ENCODE measurements around the gene MAPK1IP1L.
"Not testable (repeated sequence)": the region's sequence is repeated elsewhere in the genome, so short reads cannot be mapped to it uniquely, and the experiment has no call there.

The MAPK1IP1L gene

DNA sequence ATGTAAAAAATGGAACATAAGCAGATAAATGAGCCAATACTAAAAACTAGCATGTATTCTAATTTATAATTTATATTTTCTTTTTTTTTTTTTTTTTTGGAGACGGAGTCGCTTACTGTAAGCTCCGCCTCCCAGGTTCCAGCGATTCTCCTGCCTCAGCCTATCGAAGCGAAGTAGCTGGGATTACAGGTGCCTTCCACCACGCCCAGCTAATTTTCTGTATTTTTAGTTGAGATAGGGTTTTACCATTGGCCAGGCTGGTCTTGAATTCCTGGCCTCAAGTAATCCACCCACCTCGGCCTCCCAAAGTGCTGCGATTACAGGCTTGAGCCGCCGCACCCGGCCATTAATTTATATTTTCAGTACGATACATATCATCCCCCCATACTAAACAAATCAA lies 2.7 kb downstream of the MAPK1IP1L start:
- no peak for DNase-seq (ENCODE audit: low read depth, low spot score)

DNA sequence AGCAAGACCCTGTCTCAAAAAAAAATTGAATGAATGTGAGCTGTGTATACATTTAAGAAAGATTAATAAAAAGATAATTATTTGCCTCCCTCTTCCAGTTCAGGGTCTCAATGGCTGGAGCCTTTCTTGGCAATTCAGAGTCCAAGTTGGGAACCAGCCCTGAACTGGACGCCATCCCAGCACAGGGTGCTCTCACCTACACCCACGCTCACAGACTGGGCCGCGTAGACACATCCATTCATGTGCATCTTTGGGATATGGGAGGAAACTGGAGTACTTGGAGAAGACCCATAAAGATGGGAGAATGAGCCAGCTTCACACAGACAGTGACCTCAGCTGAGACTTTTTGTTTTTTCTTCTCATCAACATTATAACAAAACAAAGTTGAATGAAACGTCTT lies 6.5 kb downstream of the MAPK1IP1L start:
- DNase-seq (ENCODE audit: low read depth, low spot score) = no peak

DNA sequence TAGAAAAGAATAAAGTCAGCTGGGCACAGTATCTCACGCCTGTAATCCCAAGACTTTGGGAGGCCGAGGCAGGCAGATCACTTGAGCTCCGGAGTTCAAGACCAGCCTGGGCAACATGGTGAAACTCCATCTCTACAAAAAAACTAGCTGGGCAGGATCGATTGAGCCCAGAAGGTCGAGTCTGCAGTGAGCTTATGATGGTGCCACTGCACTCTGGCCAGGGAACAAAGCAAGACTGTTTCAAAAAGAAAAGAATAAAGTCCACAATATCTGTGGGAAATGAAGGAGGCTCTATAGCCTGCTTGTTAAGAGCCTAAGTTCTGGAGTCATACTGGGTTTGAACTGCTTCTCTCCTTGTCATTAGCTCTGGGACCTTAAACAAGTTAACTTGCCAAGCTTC lies 7.9 kb downstream of the MAPK1IP1L start:
- DNase-seq (ENCODE audit: low read depth, low spot score) = no peak

DNA sequence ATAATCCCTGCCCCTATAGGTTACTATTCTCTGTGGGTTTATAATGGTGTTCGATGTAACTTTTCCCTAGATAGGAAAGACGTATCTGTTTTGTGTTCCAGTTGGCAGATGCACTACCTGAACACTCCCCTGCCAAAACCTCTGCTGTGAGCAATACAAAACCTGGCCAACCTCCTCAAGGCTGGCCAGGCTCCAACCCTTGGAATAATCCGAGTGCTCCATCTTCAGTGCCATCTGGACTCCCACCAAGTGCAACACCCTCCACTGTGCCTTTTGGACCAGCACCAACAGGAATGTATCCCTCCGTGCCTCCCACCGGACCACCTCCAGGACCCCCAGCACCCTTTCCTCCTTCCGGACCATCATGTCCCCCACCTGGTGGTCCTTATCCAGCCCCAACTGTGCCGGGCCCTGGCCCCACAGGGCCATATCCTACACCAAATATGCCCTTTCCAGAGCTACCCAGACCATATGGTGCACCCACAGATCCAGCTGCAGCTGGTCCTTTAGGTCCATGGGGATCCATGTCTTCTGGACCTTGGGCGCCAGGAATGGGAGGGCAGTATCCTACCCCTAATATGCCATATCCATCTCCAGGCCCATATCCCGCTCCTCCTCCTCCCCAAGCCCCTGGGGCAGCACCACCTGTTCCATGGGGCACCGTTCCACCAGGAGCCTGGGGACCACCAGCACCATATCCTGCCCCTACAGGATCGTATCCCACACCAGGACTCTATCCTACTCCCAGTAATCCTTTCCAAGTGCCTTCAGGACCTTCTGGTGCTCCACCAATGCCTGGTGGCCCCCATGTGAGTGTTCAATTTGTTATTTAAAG lies 11.3 kb downstream of the MAPK1IP1L start:
- DNase-seq (ENCODE audit: low read depth, low spot score) = no peak

DNA sequence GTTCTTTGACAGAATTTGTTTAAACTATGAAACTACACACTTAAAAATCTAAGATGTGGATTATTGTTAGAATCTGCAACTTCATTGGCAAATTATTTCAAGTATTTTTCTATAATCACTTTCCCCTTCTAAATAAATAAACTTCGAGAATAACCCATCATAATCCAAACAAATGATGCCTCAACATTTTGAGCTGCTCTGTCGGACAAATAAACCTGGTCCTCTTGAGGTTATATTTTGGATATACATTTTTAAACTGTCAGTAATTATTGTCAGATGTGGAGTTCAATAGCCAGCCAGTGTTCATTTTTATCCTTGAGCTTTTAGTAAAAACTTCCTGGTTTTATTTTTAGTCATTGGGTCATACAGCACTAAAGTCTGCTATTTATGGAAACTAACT lies 13.4 kb downstream of the MAPK1IP1L start:
- DNase-seq (ENCODE audit: low read depth, low spot score) = not testable (repeated sequence)

DNA sequence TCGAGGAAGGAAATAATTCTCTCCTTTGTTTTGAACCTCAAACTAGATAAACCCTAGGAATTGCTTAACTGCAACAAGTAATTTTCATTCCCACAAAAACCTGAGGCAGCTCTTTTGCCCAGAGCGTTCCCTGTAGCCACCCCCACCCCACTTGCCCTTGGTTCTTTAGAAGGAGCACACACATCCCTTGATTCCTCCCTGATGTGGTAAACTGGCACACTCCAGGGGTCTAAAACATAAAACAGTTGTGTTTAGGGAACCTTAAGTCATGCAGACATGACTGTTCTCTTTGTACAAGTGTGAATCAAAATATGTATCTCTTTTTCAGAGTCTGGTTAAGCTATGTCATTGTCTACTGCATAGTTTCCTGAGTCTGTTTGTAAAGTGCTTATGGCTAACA lies 14.0 kb downstream of the MAPK1IP1L start:
- no peak for DNase-seq (ENCODE audit: low read depth, low spot score)

DNA sequence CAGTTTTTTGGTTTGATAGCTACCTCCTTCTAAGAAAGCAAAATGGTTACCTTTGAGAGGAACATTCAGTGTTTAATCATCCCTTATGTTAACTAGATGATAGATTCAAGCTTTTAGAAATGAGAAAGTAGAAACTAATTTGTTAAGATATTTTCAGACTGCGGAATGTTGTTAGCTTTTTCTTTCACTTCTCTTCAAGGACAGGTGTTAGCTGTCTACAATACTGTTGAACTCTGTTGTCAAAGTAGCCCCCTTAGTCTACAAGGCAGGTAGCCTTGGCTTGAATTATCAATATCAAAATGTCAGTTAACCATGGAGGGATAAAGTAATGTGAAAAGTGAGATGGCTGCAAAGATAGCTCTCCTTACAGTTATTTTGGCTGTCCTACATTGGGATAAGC lies 14.8 kb downstream of the MAPK1IP1L start:
- DNase-seq (ENCODE audit: low read depth, low spot score) = no peak

DNA sequence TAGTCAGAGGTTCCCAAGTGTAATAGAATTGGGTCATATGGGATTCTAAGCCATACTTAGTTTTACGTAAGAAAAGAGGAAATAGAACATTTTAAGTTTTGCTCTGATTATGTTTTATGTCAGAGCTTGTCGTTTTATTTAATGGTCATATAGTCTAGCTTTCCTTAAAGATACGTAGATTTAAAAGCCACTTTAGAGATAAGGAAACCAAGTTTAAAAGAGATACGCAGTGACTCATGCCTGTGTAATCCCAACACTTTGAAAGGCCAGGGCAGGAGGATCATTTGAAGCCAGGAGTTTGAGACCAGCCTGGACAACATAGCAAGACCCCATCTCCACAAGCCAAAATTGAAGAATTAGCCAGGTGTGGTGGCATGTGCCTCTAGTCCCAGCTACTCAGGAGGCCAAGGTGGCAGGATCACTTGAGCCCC lies 19.5 kb downstream of the MAPK1IP1L start:
- no peak for DNase-seq (ENCODE audit: low read depth, low spot score)

DNA sequence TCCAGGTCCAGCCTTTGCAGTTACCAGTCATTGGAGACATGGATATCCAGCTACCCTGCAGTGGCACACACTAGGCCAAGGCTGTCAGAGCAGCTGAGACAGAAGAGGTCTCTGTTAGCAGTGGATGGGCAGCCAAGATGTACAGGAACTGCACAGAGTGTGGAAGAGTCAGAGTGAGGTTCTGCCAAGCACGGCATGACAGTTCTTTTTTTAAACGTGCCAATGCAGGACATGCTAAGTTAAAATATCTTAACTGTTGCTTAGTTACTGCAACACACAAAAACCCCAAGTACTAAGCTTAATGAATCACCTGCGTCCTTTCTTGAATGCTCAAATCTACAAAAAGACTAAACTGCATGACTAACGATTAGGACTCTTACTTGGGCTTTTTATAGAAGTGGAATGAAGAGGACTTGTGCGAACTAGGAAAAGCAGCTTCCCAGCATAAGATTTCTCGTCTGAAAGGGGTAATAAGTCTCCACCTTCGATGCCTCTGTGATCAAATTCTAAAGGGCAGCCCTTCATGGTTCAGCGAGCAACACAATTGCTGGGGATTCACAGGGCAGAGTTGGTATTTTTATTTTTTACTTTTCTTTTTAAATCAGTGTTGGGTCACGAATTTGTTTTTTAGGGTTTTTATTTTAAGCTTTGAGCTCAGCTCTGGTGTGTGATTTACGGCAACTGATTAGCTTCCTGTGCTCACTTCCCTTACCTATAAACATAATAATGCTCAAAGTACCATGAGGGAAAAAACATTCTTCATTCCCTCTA lies 20.6 kb downstream of the MAPK1IP1L start:
- DNase-seq (ENCODE audit: low read depth, low spot score) = no peak

DNA sequence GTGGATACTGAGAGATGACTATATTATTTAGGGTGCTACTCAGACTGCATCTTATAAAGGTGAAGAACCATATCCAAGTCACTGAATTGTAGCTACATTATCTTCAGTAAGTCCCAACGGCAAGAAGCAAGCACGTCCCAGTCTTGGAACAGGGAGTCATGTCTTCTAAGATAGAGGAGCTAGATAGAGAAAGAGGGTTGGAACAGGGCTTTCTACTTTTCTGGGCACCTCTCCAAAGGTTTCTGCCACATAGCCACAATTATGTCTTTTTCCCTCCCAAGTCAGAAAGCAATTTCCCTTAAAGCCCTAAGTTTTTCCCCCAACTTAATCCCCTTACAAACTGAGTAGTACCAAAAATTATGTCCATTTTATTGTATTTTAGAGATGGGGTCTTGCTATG lies 22.4 kb downstream of the MAPK1IP1L start:
- DNase-seq (ENCODE audit: low read depth, low spot score) = no peak

DNA sequence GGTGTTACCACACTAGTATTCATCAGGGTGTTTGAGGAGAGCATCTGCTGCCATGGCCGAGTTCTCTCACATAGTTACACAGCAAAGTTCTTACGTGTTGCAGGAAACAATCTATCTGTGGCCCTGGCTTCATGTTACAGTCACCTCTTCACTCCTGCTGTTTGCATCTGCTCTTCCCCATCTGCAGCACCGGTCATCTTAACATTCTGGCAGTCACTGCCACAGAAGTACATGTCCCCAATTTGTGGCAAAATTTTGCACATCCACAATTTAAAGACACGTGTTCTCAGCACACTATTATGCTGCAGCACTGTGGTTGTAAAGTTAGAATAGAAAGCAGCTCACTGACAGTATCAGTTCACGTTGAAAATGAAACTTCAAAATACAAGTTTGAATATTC lies 23.2 kb downstream of the MAPK1IP1L start:
- DNase-seq (ENCODE audit: low read depth, low spot score) = no peak

DNA sequence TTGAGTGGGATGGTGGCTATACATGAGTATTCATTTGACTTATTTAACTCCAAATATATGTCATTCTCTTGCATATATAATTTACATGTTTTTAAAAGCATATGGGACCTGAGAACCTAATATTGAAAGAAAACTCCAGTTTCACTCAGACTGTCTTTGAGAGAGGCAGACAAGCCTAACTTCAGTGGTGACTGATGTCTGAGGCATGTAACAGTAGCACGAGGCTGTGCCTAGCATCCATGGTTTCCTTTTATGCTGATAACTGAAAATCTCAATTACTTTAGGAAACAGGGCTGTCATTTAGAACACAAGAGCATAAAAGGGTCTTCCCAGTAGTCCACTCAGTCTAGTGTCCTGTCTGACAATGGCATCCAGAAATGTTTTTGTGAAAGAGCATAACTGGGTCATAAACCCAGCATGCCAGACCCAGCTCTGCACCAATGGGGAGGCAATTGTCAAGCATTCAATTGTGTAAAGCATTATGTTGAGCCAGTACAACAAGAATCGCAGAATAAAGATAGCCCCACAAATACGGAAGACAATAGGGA lies 24.3 kb downstream of the MAPK1IP1L start:
- no peak for DNase-seq (ENCODE audit: low read depth, low spot score)

DNA sequence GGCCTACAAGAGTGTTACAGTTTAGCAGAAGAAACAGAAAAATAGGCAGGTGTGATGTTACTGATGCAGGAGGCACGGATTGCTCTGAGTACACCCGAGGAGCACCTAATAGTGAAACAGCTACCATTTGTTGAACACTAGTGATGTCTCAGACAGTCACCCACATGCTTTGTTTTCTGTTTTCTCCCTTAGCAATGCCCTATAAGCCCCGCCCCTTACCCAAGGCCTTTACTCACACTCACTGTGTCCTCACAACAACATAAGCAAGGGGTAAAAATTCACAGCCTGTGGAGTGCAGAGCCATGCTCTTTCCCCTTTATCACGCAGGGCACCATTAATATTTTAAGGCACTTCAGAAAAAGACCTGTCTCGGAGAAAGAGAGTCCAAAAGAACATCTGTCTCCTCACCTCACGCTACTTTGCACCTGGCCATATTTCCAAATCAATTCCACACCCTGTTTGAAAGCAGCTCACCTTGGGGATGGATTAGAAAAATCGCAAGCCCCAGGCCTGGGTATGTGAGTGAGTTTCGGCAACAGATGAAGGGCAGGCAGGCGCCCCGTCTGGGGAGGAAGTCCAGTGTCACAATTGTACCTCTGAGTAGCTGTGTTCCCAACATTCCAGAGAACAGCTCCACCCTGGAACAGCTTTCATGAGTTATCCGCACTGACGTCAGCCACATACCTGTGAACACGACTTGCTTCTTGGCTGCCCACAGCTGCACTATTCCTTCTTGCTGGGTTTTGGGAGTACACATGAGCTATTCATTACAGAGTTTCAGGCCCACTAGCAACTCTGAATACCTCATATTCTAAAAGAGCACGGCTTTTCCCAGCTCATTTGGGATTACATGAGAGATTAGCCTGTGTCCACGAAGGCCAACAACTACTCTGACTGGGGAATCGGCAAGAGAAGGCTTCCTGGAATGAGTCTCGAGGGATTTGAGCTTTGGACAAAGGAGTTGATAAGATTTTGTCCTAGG lies 26.0 kb downstream of the MAPK1IP1L start:
- no peak for DNase-seq (ENCODE audit: low read depth, low spot score)

DNA sequence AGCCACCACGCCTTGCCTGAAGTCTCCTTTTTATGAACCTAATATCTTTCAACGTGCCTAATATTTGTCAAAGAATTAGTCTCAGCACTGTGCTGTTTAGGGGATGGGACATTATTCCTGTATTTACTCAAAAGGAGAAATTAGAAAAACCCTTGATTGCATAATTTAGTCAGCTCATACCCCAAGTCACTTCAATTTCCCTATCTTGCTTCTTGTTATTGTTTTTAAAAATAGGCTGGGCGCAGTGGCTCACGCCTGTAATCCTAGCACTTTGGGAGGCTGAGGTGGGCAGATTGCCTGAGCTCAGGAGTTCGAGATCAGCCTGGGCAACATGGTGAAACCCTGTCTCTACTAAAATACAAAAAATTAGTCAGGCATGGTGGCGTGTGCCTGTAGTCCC lies 28.5 kb downstream of the MAPK1IP1L start:
- DNase-seq (ENCODE audit: low read depth, low spot score) = not testable (repeated sequence)

DNA sequence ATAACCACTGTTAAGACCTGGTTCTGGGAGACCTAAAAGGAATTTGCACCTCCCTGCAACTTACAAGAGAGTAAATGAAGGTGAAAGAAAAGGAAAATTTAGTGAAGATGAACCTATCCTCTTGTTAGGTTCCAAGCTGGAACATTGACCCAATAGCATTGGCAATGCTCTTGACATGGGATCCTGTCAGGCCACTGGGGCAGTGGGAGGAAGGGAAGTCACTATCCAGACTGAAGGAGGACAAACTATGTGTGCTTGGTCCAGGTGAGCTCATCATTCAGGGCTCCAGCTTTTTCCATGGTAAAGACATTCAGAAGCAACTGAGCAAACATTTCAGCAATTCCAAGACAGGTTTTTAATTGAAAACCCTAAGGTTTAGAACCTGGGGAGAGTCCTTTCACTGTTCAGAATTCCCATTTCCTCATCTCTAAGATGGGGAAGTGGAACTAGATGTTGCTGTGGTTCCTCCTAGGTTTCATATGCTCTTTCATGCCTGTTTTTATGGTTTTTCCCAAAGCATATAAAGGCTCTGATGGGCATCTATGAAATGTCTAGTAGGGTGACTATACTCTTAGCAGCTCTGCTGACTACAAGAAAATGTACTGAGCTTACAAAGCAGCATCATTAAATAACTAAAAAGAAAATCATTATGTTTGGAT lies 33.1 kb downstream of the MAPK1IP1L start:
- no peak for DNase-seq (ENCODE audit: low read depth, low spot score)

DNA sequence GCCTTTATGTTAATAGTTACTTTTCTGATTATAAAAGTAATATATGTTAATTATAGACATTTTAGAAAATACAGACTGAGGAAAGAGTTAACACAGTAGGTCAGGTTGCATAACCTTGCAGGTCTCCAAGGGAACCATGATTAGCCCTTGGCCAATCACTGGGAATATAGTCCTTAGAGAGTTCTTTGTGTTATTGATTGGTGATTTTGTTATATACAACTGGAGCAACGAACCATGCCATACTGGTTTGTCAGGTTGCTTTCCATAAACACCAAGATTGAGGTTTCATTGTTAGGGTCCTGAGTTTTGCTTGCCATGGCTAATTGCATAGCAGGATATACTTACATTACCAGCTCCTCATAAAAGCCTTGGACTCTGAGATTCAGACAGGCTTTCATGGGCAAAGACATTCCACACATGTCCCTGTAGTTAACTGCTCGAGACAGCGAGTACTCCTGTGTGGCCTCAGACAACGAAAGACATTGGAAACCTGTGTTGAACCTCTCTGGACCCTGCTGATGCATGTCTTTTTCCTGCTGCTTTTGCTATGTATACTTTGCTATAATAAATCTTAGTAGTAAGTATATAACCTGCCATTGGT lies 33.7 kb downstream of the MAPK1IP1L start:
- no peak for DNase-seq (ENCODE audit: low read depth, low spot score)

DNA sequence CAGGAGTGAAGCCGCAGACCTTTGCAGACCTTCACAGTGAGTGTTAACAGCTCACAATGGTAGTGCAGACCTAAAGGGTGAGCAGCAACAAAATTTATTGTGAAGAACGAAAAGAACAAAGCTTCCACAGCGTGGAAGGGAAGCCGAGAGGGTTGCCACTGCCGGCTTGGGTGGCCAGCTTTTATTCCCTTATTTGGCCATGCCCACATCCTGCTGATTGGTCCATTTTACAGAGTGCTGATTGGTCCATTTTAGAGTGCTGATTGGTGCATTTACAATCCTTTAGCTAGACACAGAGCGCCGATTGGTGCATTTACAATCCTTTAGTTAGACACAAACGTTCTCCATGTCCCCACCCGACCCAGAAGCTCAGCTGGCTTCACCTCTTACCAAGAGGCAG lies 35.5 kb downstream of the MAPK1IP1L start:
- DNase-seq (ENCODE audit: low read depth, low spot score) = no peak

DNA sequence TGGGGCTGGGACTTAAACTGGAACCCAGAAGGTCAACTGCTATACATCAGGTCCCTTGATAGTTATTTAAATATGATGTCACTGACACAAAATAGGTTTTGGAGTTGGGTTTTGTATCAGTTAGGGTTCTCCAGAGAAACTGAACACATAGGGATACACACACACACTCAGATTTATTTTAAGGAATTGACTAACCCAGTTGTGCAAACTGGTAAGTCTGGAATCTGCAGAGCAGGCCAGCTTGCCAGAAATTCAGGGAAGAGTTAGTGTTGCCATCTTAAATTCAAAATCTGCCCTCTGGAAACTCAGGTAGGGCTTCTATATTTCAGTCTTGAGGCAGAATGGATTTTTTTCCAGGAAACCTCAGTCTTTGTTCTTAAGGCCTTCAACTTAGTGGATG lies 36.9 kb downstream of the MAPK1IP1L start:
- DNase-seq (ENCODE audit: low read depth, low spot score) = no peak

DNA sequence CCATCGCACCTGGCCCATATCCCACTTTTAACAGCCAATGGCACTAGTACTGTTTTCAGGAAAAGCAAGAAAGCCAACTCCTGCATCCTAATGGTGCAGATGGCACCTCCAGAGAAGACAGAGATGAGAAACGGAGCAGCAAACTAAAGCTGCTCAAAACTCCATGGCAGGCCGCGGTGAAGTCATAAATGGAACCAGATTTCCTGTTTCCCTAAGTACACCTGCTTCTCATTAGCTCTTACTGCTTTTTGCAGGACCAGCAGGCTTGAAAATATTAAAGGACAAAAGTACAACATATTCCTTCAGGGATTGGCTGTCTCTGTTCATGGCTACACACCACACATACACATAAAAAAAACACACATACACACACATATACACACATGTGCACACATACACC lies 40.9 kb downstream of the MAPK1IP1L start:
- no peak for DNase-seq (ENCODE audit: low read depth, low spot score)

DNA sequence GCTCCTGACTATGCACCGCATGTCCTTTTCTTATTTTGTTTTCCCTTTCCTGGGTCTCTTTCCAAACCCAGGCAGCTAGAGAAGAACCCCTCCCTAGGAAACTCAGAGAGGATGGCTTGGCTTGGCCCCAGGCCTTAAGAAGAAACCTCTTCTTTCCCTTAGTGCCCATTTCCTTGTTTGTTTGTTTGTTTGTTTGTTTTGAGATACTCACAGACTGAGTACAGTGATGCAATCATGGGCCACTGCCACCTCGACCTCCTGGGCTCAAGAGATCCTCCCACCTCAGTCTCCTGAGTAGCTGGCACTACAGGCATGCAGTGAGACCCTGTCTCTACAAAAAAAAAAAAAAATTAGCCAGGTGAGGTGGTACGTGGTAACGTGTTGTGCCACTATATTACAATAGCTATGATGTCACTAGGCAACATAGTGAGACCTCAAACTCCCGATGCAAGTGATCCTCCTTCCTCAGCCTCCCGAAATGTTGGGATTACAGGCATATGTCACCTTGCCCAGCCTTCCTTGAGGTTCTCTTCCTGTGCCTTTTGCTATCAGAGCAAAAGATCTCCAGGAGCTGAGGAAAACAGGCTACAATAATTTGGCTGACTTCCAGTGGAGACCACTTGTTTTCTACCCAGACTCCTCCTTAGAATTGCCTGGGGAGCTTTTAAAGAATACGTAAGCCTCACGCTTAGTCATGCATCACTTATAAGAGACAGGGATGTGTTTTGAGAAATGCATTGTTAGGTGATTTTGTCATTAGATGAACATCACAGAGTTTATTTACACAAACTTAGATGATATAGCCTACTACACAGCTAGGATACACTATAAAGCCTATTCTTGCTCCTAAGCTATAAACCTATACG lies 43.1 kb downstream of the MAPK1IP1L start:
- no peak for DNase-seq (ENCODE audit: low read depth, low spot score)

Data from smooth muscle cell of the brain vasculature (primary cell).